ENCODE data around the gene SHCBP1L.

GRCh38 chr1:182935716-182936115, 17.2 kb downstream of the SHCBP1L start:
- no peak for TF ChIP-seq CTCF (IDR thresholded peaks at IDR 0.05)
- no peak for TF ChIP-seq POLR2A (IDR thresholded peaks at IDR 0.05)
- no peak for TF ChIP-seq EP300 (IDR thresholded peaks at IDR 0.05)

Data from ovary (tissue), 3 donors.